Ishikawa (cell line): ENCODE measurements around the gene ZNF213.

Source experiments
- CEBPB ChIP-seq: IDR thresholded peaks from 2 replicates; pipeline ENCODE4 v1.6.1; 2012
- CREB1 ChIP-seq: IDR thresholded peaks from 2 replicates; pipeline ENCODE4 v1.6.1; 2012; ENCODE audit warnings: low read depth
- EGR1 ChIP-seq: IDR thresholded peaks from 2 replicates; pipeline ENCODE4 v1.6.1; 2012
- EP300 ChIP-seq: IDR thresholded peaks from 2 replicates; pipeline ENCODE4 v1.6.1; 2012; ENCODE audit warnings: borderline replicate concordance
- FOXM1 ChIP-seq: IDR thresholded peaks from 2 replicates; pipeline ENCODE4 v1.6.1; 2012; ENCODE audit warnings: low read depth, borderline replicate concordance
- MAX ChIP-seq: IDR thresholded peaks from 2 replicates; pipeline ENCODE4 v1.6.1; 2012
- NFIC ChIP-seq: IDR thresholded peaks from 2 replicates; pipeline ENCODE4 v1.6.1; 2012
- RAD21 ChIP-seq: IDR thresholded peaks from 2 replicates; pipeline ENCODE4 v1.6.1; 2012; ENCODE audit warnings: low read depth
- REST ChIP-seq: IDR thresholded peaks from 2 replicates; pipeline ENCODE4 v1.6.1; 2012; ENCODE audit warnings: low read depth, mild to moderate bottlenecking
- TAF1 ChIP-seq: IDR thresholded peaks from 2 replicates; pipeline ENCODE4 v1.6.1; 2012; ENCODE audit warnings: low read depth, mild to moderate bottlenecking
- TCF12 ChIP-seq: IDR thresholded peaks from 2 replicates; pipeline ENCODE4 v1.6.1; 2012; ENCODE audit warnings: low read depth
- TEAD4 ChIP-seq: IDR thresholded peaks from 2 replicates; pipeline ENCODE4 v1.6.1; 2012
- USF1 ChIP-seq: IDR thresholded peaks from 2 replicates; pipeline ENCODE4 v1.6.1; 2012
- YY1 ChIP-seq: IDR thresholded peaks from 2 replicates; pipeline ENCODE4 v1.6.1; 2012; ENCODE audit warnings: low read depth
- ZBTB7A ChIP-seq: IDR thresholded peaks from 2 replicates; pipeline ENCODE4 v1.6.1; 2012; ENCODE audit warnings: low read depth

Gene ZNF213

GRCh38 chr16:3144321-3144983 is 9.6 kb downstream of the ZNF213 start:
- TF ChIP-seq TCF12 (no peak), RAD21 (no peak), EGR1 (no peak), TAF1 (no peak), CREB1 (no peak), REST (no peak), YY1 (no peak), MAX (no peak), NFIC (no peak), USF1 (no peak), FOXM1 (no peak), TEAD4 (no peak), CEBPB (no peak), ZBTB7A (no peak), EP300 (no peak)

- TF ChIP-seq TEAD4 (no peak), NFIC (no peak), RAD21 (no peak), ZBTB7A (no peak), MAX (no peak), YY1 (no peak), TCF12 (no peak), CREB1 (no peak)
Measured at GRCh38 chr16:3145151-3145550, 10.3 kb downstream of the ZNF213 start.

GRCh38 chr16:3145660-3146059 is 10.8 kb downstream of the ZNF213 start:
- TF ChIP-seq TAF1 (no peak), TCF12 (no peak), CEBPB (no peak), RAD21 (no peak), EP300 (no peak), ZBTB7A (no peak), USF1 (no peak), TEAD4 (no peak), EGR1 (no peak), MAX (no peak), REST (no peak), YY1 (no peak), FOXM1 (no peak), CREB1 (no peak), NFIC (no peak)

- TF ChIP-seq TCF12 = no peak
- no peak for TF ChIP-seq REST
- TF ChIP-seq EGR1 = no peak
- TF ChIP-seq FOXM1 = no peak
- no peak for TF ChIP-seq RAD21
- TF ChIP-seq CREB1 = no peak
- TF ChIP-seq EP300 = no peak
- no peak for TF ChIP-seq YY1
- TF ChIP-seq NFIC = no peak
- TF ChIP-seq TAF1 = no peak
- no peak for TF ChIP-seq TEAD4
Measured at GRCh38 chr16:3147046-3147756, 12.4 kb downstream of the ZNF213 start.
